ENCODE measurements around the gene BAIAP2L2. TPM values are rescaled to one million over a fixed set of nuclear protein-coding genes. Genes with fewer than 3 reads are reported as not detected.

Gene BAIAP2L2
- total RNA-seq: 0.22 and 0.40 TPM in 2 replicates

GRCh38 chr22:38110008-38110862 is at the start of gene BAIAP2L2:
Gene BAIAP2L2, minus strand, starts transcription at chr22:38110684. Its CDS starts 159 bp downstream, at chr22:38110525.

GRCh38 chr22:38083931-38084631 is 26.4 kb downstream of the BAIAP2L2 start, which contains the start of gene SLC16A8:
Gene SLC16A8, minus strand, starts transcription at chr22:38084184. Its CDS starts 1,311 bp downstream, at chr22:38082873.

GRCh38 chr22:38056969-38057891 is 53.3 kb downstream of the BAIAP2L2 start, which contains the start of gene PICK1:
Gene PICK1, plus strand, starts transcription at chr22:38057404. Its CDS starts 406 bp downstream, at chr22:38057810.

Other genes with a start within 250 kb of the BAIAP2L2 start
- 49.0 and 49.1 TPM in 2 replicates for gene MICALL1, start 204.4 kb downstream of the BAIAP2L2 start, total RNA-seq
- gene C22orf23, start 157.1 kb downstream of the BAIAP2L2 start, total RNA-seq: 0.22 and 0.27 TPM in 2 replicates
- gene POLR2F, start 157.0 kb downstream of the BAIAP2L2 start, total RNA-seq: 24.6 and 40.6 TPM in 2 replicates
- not detected in 2 replicates for gene SOX10, start 126.1 kb downstream of the BAIAP2L2 start, total RNA-seq
- gene PICK1, start 53.3 kb downstream of the BAIAP2L2 start, total RNA-seq: 6.1 and 11.1 TPM in 2 replicates
- not detected in 2 replicates for gene SLC16A8, start 26.5 kb downstream of the BAIAP2L2 start, total RNA-seq
- gene PLA2G6, start 71.1 kb upstream of the BAIAP2L2 start, total RNA-seq: 3.5 and 4.7 TPM in 2 replicates
- gene MAFF, start 91.3 kb upstream of the BAIAP2L2 start, total RNA-seq: 53.6 and 66.6 TPM in 2 replicates
- gene TMEM184B, start 162.3 kb upstream of the BAIAP2L2 start, total RNA-seq: 48.8 and 56.5 TPM in 2 replicates
- 129 and 160 TPM in 2 replicates for gene CSNK1E, start 206.7 kb upstream of the BAIAP2L2 start, total RNA-seq